Kidney glomerular epithelial cell (primary cell): ENCODE results near the gene SRGAP1.

Experiments
- DNase-seq: peaks from one replicate; lab custom pipeline; 2025; lab: John Stamatoyannopoulos, UW

The SRGAP1 gene

DNA sequence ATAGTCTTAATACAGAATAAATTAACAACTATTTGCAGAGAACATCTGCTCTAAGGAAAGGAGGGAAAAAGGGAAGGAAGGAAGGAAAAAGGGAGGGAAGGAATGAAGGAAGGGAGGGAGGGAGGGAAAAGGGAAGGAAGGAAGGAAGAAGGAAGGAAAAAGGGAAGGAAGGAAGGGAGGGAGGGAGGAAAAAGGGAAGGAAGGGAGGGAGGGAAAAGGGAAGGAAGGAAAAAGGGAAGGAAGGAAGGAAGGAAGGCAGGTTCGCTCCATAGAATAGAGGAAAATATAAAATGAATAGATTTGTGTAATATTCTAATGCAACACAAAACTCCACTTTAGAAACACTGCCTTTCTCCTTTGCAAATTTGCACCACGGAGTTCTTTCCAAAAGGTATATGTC lies 361.0 kb downstream of the SRGAP1 start:
- no peak for DNase-seq

GRCh38 chr12:64207453-64207852 lies 363.0 kb downstream of the SRGAP1 start:
- no peak for DNase-seq
